Measurements from ENCODE around the gene SECISBP2.

DNA sequence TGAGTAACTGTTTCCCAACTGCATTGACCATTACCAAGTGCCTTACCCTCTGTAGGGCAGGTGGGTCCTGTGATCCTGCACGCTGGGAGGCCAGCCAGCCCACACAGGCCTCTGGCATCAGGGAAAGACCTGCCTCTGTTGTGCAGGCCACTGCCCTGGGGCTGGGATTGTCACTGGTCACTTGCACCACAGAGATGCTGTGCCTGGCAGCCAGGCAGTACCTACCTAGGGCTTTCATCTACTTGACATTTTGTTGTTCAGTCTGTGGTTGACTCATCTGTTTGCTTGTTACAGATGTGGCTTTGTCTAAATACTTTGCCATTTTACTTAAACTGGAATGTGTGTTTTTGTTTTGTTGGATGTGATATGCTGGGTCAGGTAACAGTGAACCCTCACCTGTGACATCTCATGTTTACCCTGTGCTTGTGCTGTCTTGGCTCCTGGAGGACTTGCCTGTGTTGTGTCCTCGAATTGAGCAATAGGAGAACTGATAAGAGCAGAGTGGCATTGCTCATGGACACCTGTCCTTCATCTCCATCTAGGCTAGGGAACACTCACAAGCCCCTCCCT lies 32.8 kb downstream of the SECISBP2 start:
- TF ChIP-seq, protein P1, sequence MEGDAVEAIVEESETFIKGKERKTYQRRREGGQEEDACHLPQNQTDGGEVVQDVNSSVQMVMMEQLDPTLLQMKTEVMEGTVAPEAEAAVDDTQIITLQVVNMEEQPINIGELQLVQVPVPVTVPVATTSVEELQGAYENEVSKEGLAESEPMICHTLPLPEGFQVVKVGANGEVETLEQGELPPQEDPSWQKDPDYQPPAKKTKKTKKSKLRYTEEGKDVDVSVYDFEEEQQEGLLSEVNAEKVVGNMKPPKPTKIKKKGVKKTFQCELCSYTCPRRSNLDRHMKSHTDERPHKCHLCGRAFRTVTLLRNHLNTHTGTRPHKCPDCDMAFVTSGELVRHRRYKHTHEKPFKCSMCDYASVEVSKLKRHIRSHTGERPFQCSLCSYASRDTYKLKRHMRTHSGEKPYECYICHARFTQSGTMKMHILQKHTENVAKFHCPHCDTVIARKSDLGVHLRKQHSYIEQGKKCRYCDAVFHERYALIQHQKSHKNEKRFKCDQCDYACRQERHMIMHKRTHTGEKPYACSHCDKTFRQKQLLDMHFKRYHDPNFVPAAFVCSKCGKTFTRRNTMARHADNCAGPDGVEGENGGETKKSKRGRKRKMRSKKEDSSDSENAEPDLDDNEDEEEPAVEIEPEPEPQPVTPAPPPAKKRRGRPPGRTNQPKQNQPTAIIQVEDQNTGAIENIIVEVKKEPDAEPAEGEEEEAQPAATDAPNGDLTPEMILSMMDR (IDR thresholded peaks at IDR 0.05), result no peak
- TF ChIP-seq ZFX (IDR thresholded peaks at IDR 0.05; ENCODE audit: borderline replicate concordance), result no peak
